WTC11 (cell line): ENCODE data around the gene SLC25A20. TPM values are rescaled to one million over a fixed set of nuclear protein-coding genes. Genes with fewer than 3 reads are reported as not detected.

Source experiments
- ATAC-seq: fragments of 200-7000 bp; cut with Tn5 transposase; 2 replicates; pipeline ENCODE4 v1.10.0; 2021; ENCODE audit warnings: mild to moderate bottlenecking, moderate library complexity
- Bru-seq: library from RNA; stranded (reverse); fragments of 400-500 nt; gene quantifications from one replicate; lab custom pipeline; 2021; lab: Mats Ljungman, UMichigan
- CTCF ChIA-PET: fragments of 300-600 bp; sonication (Branson Sonifier 250); formaldehyde crosslinking; loops from one replicate; lab custom pipeline; 2021; ENCODE audit warnings: antibody characterized with exemption; lab: Charles Lee
- POLR2A ChIA-PET: fragments of 350-600 bp; sonication (Branson Sonifier 250); formaldehyde crosslinking; loops from one replicate; lab custom pipeline; 2021; ENCODE audit warnings: antibody characterized with exemption; lab: Charles Lee
- DNase-seq: peaks from one replicate; pipeline ENCODE4 v3.0.0; 2021; ENCODE audit warnings: low spot score
- H3K27ac Mint-ChIP-seq: 2 replicates; pipeline ENCODE4 v1.8.0; 2021; ENCODE audit warnings: mixed read lengths
- H3K27me3 Mint-ChIP-seq: 2 replicates; pipeline ENCODE4 v1.8.0; 2021; ENCODE audit warnings: low read depth, mild to moderate bottlenecking, moderate library complexity, mixed read lengths
- H3K36me3 Mint-ChIP-seq: 2 replicates; pipeline ENCODE4 v1.8.0; 2021; ENCODE audit warnings: mixed read lengths
- H3K4me1 Mint-ChIP-seq: 2 replicates; pipeline ENCODE4 v1.8.0; 2022; ENCODE audit warnings: mixed read lengths
- H3K4me3 Mint-ChIP-seq: 2 replicates; pipeline ENCODE4 v1.8.0; 2021; ENCODE audit warnings: mild to moderate bottlenecking, moderate library complexity, mixed read lengths
- H3K9me3 Mint-ChIP-seq: 2 replicates; pipeline ENCODE4 v1.8.0; 2021; ENCODE audit warnings: mixed read lengths
- FOXK1 ChIP-seq: sonication (generic); formaldehyde crosslinking; IDR thresholded peaks from 2 replicates; pipeline ENCODE4 v1.8.0; 2022; ENCODE audit warnings: mild to moderate bottlenecking, moderate library complexity, missing genetic modification reagents
- GABPB1 ChIP-seq: sonication (generic); formaldehyde crosslinking; IDR thresholded peaks from 2 replicates; pipeline ENCODE4 v1.8.1; 2023; ENCODE audit warnings: mild to moderate bottlenecking, missing genetic modification reagents
- NR2C2 ChIP-seq: sonication (generic); formaldehyde crosslinking; IDR thresholded peaks from 2 replicates; pipeline ENCODE4 v1.8.0; 2022; ENCODE audit warnings: mild to moderate bottlenecking, missing genetic modification reagents
- NR3C1 ChIP-seq: sonication (generic); formaldehyde crosslinking; conservative IDR thresholded peaks from 2 replicates; pipeline ENCODE4 v1.8.1; 2023; ENCODE audit warnings: low read depth, mild to moderate bottlenecking, missing genetic modification reagents
- SP1 ChIP-seq: sonication (generic); formaldehyde crosslinking; conservative IDR thresholded peaks from 2 replicates; pipeline ENCODE4 v1.8.1; 2022; ENCODE audit warnings: missing genetic modification reagents
- ZNF416 ChIP-seq: fragments of 250-450 bp; sonication (Bioruptor Pico); IDR thresholded peaks from 2 replicates; pipeline ENCODE4 v1.9.0; 2021; ENCODE audit warnings: mild to moderate bottlenecking, inconsistent platforms
- long read RNA-seq, 3 experiments: library from RNA in 1 of 3; library from capped mRNA in 1 of 3; library from polyadenylated mRNA in 1 of 3; unstranded in 2 of 3; stranded (forward) in 1 of 3; transcript quantifications; one replicate each; pipeline ENCODE4 v2.0.0, GENCODE V29; 2021
- total RNA-seq: library from RNA; stranded (reverse); gene quantifications from 3 replicates; pipeline ENCODE4 v1.2.3, GENCODE V29; 2021
- TF ChIP-seq, protein P1 (sequence below): sonication (generic); formaldehyde crosslinking; IDR thresholded peaks from 2 replicates; pipeline ENCODE4 v1.8.0; 2022; ENCODE audit warnings: mild to moderate bottlenecking, missing genetic modification reagents
- TF ChIP-seq, protein P2 (sequence below): sonication (generic); formaldehyde crosslinking; IDR thresholded peaks from 2 replicates; pipeline ENCODE4 v1.8.1; 2023; ENCODE audit warnings: mild to moderate bottlenecking, missing genetic modification reagents, moderate library complexity
- TF ChIP-seq, protein P3 (sequence below): sonication (generic); formaldehyde crosslinking; IDR thresholded peaks from 2 replicates; pipeline ENCODE4 v1.8.1; 2022; ENCODE audit warnings: mild to moderate bottlenecking, moderate library complexity, missing genetic modification reagents
- TF ChIP-seq, protein P4 (sequence below): sonication (generic); formaldehyde crosslinking; IDR thresholded peaks from 2 replicates; pipeline ENCODE4 v1.8.1; 2023; ENCODE audit warnings: mild to moderate bottlenecking, missing genetic modification reagents
- TF ChIP-seq, protein P5 (sequence below): sonication (generic); formaldehyde crosslinking; IDR thresholded peaks from 2 replicates; pipeline ENCODE4 v1.8.0; 2023; ENCODE audit warnings: missing genetic modification reagents, mild to moderate bottlenecking, borderline replicate concordance

Gene SLC25A20, protein sequence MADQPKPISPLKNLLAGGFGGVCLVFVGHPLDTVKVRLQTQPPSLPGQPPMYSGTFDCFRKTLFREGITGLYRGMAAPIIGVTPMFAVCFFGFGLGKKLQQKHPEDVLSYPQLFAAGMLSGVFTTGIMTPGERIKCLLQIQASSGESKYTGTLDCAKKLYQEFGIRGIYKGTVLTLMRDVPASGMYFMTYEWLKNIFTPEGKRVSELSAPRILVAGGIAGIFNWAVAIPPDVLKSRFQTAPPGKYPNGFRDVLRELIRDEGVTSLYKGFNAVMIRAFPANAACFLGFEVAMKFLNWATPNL
- total RNA-seq (3.9 to 6.3 TPM (median 4.9 TPM) in 3 replicates), Bru-seq, nascent RNA (percentile 26 among the genes with signal in this experiment)
- long read RNA-seq, experiment 1, transcript SLC25A20-201 (9 exons, 1,879 nt): major isoform, 13 of 15 reads
- long read RNA-seq, experiment 1, partial matches to known transcripts: 0 of 15 reads
- long read RNA-seq, experiment 1, other reads (novel, unspliced or antisense): 2 of 15 reads
- long read RNA-seq, experiment 2, partial matches to known transcripts: 0 of 3 reads
- long read RNA-seq, experiment 2, other reads (novel, unspliced or antisense): 1 of 3 reads
- long read RNA-seq, experiment 3, partial matches to known transcripts: 0 of 5 reads
- long read RNA-seq, experiment 3, other reads (novel, unspliced or antisense): 1 of 5 reads

DNA sequence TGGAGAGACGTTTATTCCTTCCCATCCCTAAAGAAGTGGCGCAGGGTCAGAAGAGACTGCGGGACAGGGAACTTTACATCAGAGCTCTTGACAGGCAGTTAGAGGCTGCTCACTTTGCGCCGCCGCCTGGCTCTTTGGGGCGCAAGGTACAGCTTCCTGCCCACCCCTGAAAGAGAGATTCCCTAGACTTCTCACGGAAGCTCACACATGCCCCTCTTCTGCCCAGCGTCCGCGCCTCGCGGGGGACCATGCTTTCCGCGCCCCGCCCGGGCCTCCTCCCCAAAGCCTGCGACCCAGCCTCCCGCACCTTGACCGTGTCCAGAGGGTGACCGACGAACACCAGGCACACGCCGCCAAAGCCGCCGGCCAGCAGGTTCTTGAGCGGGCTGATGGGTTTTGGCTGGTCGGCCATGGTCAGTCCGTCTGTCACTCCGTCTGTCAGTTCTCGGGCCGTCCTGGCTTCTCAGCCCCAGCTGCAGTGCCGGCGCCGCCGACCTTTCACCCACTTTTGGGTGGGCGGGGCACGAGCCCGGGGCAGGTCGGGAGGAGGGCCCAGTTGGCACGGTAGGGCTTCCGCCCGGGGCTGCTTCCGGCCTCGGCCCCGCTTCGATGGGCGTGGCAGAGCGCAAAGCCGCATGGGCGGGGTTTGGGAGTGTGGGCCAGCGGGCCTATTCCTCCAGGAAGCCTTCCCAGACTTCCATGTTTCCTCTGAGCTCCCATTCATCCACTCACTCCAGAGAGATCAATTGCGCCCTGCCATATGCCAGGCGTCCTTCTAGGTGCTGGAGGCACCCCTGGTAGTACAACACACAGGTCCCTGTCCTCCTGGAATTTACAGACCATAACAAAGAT is at the start of gene SLC25A20:
SLC25A20 (minus strand) TSS at position 500 of the 852 bp plus-strand sequence; CDS start at position 412, 88 bp downstream.
- H3K27me3 Mint-ChIP-seq: no peaks in the 10 kb centered on the region; the same call in 1 of the 2 replicates
- H3K4me1 Mint-ChIP-seq: peaks cover 16% of the 10 kb centered on the region
- ChIA-PET POLR2A (interaction anchor here (0.5 to 1.2 kb wide), 4 partner anchors 52 to 579 kb away, joined by 3 to 4 read pairs (median 3); partner anchors contain the start of genes QRICH1 and WDR6), CTCF (interaction anchor here (0.7 to 2.3 kb wide), 10 partner anchors 18 to 212 kb away, joined by 3 to 7 read pairs (median 4); partner anchors contain the start of genes ARIH2 and NCKIPSD)
- DNase-seq: peak; percentile 95
- no peak for TF ChIP-seq NR2C2 (CRISPR knock-in tag)
- TF ChIP-seq, protein P1, sequence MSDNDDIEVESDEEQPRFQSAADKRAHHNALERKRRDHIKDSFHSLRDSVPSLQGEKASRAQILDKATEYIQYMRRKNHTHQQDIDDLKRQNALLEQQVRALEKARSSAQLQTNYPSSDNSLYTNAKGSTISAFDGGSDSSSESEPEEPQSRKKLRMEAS: peak; percentile 29
- TF ChIP-seq, protein P2, sequence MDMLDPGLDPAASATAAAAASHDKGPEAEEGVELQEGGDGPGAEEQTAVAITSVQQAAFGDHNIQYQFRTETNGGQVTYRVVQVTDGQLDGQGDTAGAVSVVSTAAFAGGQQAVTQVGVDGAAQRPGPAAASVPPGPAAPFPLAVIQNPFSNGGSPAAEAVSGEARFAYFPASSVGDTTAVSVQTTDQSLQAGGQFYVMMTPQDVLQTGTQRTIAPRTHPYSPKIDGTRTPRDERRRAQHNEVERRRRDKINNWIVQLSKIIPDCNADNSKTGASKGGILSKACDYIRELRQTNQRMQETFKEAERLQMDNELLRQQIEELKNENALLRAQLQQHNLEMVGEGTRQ (CRISPR knock-in tag): peak; percentile 35
- TF ChIP-seq, protein P3, sequence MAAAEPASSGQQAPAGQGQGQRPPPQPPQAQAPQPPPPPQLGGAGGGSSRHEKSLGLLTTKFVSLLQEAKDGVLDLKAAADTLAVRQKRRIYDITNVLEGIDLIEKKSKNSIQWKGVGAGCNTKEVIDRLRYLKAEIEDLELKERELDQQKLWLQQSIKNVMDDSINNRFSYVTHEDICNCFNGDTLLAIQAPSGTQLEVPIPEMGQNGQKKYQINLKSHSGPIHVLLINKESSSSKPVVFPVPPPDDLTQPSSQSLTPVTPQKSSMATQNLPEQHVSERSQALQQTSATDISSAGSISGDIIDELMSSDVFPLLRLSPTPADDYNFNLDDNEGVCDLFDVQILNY (CRISPR knock-in tag): 0 out of 2 replicates have a peak, but pooled peaks have one; percentile 33
- peak; percentile 46; the same call in 1 of the 2 replicates for TF ChIP-seq FOXK1 (CRISPR knock-in tag)
- TF ChIP-seq, protein P4, sequence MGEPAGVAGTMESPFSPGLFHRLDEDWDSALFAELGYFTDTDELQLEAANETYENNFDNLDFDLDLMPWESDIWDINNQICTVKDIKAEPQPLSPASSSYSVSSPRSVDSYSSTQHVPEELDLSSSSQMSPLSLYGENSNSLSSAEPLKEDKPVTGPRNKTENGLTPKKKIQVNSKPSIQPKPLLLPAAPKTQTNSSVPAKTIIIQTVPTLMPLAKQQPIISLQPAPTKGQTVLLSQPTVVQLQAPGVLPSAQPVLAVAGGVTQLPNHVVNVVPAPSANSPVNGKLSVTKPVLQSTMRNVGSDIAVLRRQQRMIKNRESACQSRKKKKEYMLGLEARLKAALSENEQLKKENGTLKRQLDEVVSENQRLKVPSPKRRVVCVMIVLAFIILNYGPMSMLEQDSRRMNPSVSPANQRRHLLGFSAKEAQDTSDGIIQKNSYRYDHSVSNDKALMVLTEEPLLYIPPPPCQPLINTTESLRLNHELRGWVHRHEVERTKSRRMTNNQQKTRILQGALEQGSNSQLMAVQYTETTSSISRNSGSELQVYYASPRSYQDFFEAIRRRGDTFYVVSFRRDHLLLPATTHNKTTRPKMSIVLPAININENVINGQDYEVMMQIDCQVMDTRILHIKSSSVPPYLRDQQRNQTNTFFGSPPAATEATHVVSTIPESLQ (CRISPR knock-in tag): no peak
- TF ChIP-seq GABPB1 (CRISPR knock-in tag): 0 out of 2 replicates have a peak, but pooled peaks have one; percentile 28
- 0 out of 2 replicates have a peak, but pooled peaks have one; percentile 32 for TF ChIP-seq ZNF416 (CRISPR knock-in tag)
- peak; percentile 85 for TF ChIP-seq SP1
- no peak for TF ChIP-seq NR3C1 (CRISPR knock-in tag)
- TF ChIP-seq, protein P5, sequence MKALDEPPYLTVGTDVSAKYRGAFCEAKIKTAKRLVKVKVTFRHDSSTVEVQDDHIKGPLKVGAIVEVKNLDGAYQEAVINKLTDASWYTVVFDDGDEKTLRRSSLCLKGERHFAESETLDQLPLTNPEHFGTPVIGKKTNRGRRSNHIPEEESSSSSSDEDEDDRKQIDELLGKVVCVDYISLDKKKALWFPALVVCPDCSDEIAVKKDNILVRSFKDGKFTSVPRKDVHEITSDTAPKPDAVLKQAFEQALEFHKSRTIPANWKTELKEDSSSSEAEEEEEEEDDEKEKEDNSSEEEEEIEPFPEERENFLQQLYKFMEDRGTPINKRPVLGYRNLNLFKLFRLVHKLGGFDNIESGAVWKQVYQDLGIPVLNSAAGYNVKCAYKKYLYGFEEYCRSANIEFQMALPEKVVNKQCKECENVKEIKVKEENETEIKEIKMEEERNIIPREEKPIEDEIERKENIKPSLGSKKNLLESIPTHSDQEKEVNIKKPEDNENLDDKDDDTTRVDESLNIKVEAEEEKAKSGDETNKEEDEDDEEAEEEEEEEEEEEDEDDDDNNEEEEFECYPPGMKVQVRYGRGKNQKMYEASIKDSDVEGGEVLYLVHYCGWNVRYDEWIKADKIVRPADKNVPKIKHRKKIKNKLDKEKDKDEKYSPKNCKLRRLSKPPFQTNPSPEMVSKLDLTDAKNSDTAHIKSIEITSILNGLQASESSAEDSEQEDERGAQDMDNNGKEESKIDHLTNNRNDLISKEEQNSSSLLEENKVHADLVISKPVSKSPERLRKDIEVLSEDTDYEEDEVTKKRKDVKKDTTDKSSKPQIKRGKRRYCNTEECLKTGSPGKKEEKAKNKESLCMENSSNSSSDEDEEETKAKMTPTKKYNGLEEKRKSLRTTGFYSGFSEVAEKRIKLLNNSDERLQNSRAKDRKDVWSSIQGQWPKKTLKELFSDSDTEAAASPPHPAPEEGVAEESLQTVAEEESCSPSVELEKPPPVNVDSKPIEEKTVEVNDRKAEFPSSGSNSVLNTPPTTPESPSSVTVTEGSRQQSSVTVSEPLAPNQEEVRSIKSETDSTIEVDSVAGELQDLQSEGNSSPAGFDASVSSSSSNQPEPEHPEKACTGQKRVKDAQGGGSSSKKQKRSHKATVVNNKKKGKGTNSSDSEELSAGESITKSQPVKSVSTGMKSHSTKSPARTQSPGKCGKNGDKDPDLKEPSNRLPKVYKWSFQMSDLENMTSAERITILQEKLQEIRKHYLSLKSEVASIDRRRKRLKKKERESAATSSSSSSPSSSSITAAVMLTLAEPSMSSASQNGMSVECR (CRISPR knock-in tag): peak; percentile 30; the same call in 1 of the 2 replicates
- ATAC-seq: peak; percentile 98
- H3K36me3 Mint-ChIP-seq: no peaks in the 10 kb centered on the region
- H3K4me3 Mint-ChIP-seq: peak within 1 kb of the TSS; percentile 90
- peak within 1 kb of the TSS; percentile 86 for H3K27ac Mint-ChIP-seq
- no peaks in the 10 kb centered on the region for H3K9me3 Mint-ChIP-seq
